Neural cell (in vitro differentiated cells): Measurements from ENCODE around the gene CDC73. TPM values are rescaled to one million over a fixed set of nuclear protein-coding genes. Genes with fewer than 3 reads are reported as not detected.

ENCODE experiments used
- H2AFZ ChIP-seq: fragments of 200-600, 300-800 bp; sonication (generic), shearing (Covaris generic); 2 replicates; pipeline ENCODE4 v1.6.0; 2014; ENCODE audit warnings: low read depth, mild to moderate bottlenecking, antibody characterized with exemption, low read length, moderate library complexity
- H3F3A ChIP-seq: fragments of 200-600 bp; shearing (Covaris generic); 2 replicates; pipeline ENCODE4 v1.6.1; 2016; ENCODE audit warnings: mild to moderate bottlenecking, moderate library complexity, mixed read lengths, antibody characterized with exemption, low read length; ENCODE audit not compliant: insufficient read depth, poor library complexity, severe bottlenecking
- H3K27ac ChIP-seq: fragments of 200-600, 300-800 bp; sonication (generic), shearing (Covaris generic); 2 replicates; pipeline ENCODE4 v1.5.1; 2014; ENCODE audit warnings: mild to moderate bottlenecking, low read length, moderate library complexity
- H3K27me3 ChIP-seq: fragments of 300-800, 200-600 bp; sonication (generic), shearing (Covaris generic); 2 replicates; pipeline ENCODE4 v1.6.0; 2014; ENCODE audit warnings: mild to moderate bottlenecking, low read depth, low read length, moderate library complexity; ENCODE audit not compliant: insufficient read depth
- H3K36me3 ChIP-seq: fragments of 300-800, 200-600 bp; sonication (generic), shearing (Covaris generic); 2 replicates; pipeline ENCODE4 v1.5.1; 2014; ENCODE audit warnings: mild to moderate bottlenecking, antibody characterized with exemption, low read length, moderate library complexity; ENCODE audit not compliant: insufficient read depth
- H3K4me2 ChIP-seq: fragments of 300-800, 200-600 bp; sonication (generic), shearing (Covaris generic); 2 replicates; pipeline ENCODE4 v1.6.0; 2014; ENCODE audit warnings: mild to moderate bottlenecking, low read length
- H3K4me3 ChIP-seq: fragments of 300-800, 200-600 bp; sonication (generic), shearing (Covaris generic); 2 replicates; pipeline ENCODE4 v1.5.1; 2014; ENCODE audit warnings: mild to moderate bottlenecking, low read length, moderate library complexity
- H3K79me2 ChIP-seq: fragments of 200-600 bp; shearing (Covaris generic); replicated peaks from 2 replicates; pipeline ENCODE4 v1.6.0; 2014; ENCODE audit warnings: mild to moderate bottlenecking, low read length, moderate library complexity; ENCODE audit not compliant: insufficient read depth
- H3K9ac ChIP-seq: fragments of 300-800, 200-600 bp; sonication (generic), shearing (Covaris generic); 2 replicates; pipeline ENCODE4 v1.6.1; 2016; ENCODE audit warnings: mild to moderate bottlenecking, low read length, mixed read lengths
- H3K9me2 ChIP-seq: fragments of 200-600 bp; shearing (Covaris generic); 2 replicates; pipeline ENCODE4 v1.6.1; 2016; ENCODE audit warnings: mild to moderate bottlenecking, low read length, mixed read lengths; ENCODE audit not compliant: insufficient read depth
- H3K9me3 ChIP-seq: fragments of 200-600, 300-800 bp; sonication (generic), shearing (Covaris generic); 2 replicates; pipeline ENCODE4 v1.6.1; 2016; ENCODE audit warnings: mild to moderate bottlenecking, mixed run types, low read length, moderate library complexity, mixed read lengths
- H4K20me1 ChIP-seq: fragments of 200-600 bp; shearing (Covaris generic); 2 replicates; pipeline ENCODE4 v1.6.1; 2016; ENCODE audit warnings: mild to moderate bottlenecking, mixed run types; ENCODE audit not compliant: insufficient read depth
- EP300 ChIP-seq: fragments of 450-650 bp; conservative IDR thresholded peaks from 2 replicates; pipeline ENCODE4 v1.6.1; 2014; ENCODE audit warnings: antibody characterized with exemption, mild to moderate bottlenecking, moderate library complexity; ENCODE audit not compliant: poor library complexity, severe bottlenecking
- EZH2 ChIP-seq: fragments of 200-600, 300-800 bp; shearing (Covaris generic), sonication (generic); IDR thresholded peaks from 2 replicates; pipeline ENCODE4 v1.6.1; 2014; ENCODE audit warnings: antibody characterized with exemption, low read length, borderline replicate concordance, mild to moderate bottlenecking; ENCODE audit not compliant: insufficient read depth, poor library complexity, severe bottlenecking
- MXI1 ChIP-seq: fragments of 450-650 bp; conservative IDR thresholded peaks from 2 replicates; pipeline ENCODE4 v1.6.1; 2014; ENCODE audit warnings: antibody characterized with exemption, mild to moderate bottlenecking; ENCODE audit not compliant: poor library complexity, severe bottlenecking
- POLR2AphosphoS5 ChIP-seq: IDR thresholded peaks from 2 replicates; pipeline ENCODE4 v1.6.1; 2012
- RAD21 ChIP-seq: fragments of 450-650 bp; conservative IDR thresholded peaks from 2 replicates; pipeline ENCODE4 v1.6.1; 2014; ENCODE audit warnings: antibody characterized with exemption, mild to moderate bottlenecking, moderate library complexity
- SMC3 ChIP-seq: fragments of 450-650 bp; conservative IDR thresholded peaks from 2 replicates; pipeline ENCODE4 v1.6.1; 2014; ENCODE audit warnings: antibody characterized with exemption, mild to moderate bottlenecking, moderate library complexity; ENCODE audit not compliant: poor library complexity
- TAF1 ChIP-seq: IDR thresholded peaks from 2 replicates; pipeline ENCODE4 v1.6.1; 2012; ENCODE audit warnings: low read depth
- polyA plus RNA-seq: library from polyadenylated mRNA; depleted of rRNA; stranded (reverse); fragments of >200 nt; gene quantifications from 2 replicates; pipeline ENCODE4 v1.2.3, GENCODE V29; 2014
- TF ChIP-seq, protein P1 (sequence below): fragments of 450-650 bp; IDR thresholded peaks from 2 replicates; pipeline ENCODE4 v1.5.1; 2014; ENCODE audit warnings: antibody characterized with exemption, mild to moderate bottlenecking, moderate library complexity; ENCODE audit not compliant: poor library complexity, severe bottlenecking
- TF ChIP-seq, protein P2 (sequence below): IDR thresholded peaks from 2 replicates; pipeline ENCODE4 v1.6.1; 2012; ENCODE audit warnings: borderline replicate concordance

CDC73 gene
- polyA plus RNA-seq, 1 donor from 2014 or later, result 11.9 TPM

DNA sequence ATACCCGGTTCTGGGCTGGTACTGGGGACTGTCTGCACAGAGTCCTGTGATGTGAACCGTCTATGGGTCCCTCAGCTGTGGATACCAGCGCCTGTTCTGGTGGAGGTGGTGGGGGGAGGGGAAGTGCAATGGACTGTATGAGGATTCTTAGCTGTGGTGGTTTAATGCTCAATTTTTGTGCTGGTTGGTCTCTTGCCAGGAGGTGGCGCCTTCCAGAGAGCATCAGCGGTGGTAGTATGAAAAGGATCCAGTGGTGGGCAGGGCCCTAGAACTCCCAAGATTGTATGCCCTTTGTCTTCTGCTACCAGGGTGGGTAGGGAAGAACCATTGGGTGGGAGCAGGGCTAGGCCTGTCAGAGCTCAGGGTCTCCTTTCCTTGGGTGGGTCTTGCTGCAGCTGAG lies 153.9 kb downstream of the CDC73 start:
- no peaks in the 10 kb centered on the region for H3K9me3 ChIP-seq
- no peaks in the 10 kb centered on the region for H3K36me3 ChIP-seq
- no peaks in the 10 kb centered on the region for H3F3A ChIP-seq
- H3K4me3 ChIP-seq, result no peak overlapping the region
- H2AFZ ChIP-seq, result no peak overlapping the region
- H3K27ac ChIP-seq, result no peak overlapping the region
- no peak overlapping the region for H3K4me2 ChIP-seq
- H3K27me3 ChIP-seq, result no peaks in the 10 kb centered on the region
- no peak overlapping the region for H3K9ac ChIP-seq
- no peaks in the 10 kb centered on the region for H3K9me2 ChIP-seq
- no peaks in the 10 kb centered on the region for H3K79me2 ChIP-seq
- TF ChIP-seq, protein P1, sequence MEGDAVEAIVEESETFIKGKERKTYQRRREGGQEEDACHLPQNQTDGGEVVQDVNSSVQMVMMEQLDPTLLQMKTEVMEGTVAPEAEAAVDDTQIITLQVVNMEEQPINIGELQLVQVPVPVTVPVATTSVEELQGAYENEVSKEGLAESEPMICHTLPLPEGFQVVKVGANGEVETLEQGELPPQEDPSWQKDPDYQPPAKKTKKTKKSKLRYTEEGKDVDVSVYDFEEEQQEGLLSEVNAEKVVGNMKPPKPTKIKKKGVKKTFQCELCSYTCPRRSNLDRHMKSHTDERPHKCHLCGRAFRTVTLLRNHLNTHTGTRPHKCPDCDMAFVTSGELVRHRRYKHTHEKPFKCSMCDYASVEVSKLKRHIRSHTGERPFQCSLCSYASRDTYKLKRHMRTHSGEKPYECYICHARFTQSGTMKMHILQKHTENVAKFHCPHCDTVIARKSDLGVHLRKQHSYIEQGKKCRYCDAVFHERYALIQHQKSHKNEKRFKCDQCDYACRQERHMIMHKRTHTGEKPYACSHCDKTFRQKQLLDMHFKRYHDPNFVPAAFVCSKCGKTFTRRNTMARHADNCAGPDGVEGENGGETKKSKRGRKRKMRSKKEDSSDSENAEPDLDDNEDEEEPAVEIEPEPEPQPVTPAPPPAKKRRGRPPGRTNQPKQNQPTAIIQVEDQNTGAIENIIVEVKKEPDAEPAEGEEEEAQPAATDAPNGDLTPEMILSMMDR, result no peak
- no peak for TF ChIP-seq EP300
- no peak for TF ChIP-seq EZH2
- no peaks in the 10 kb centered on the region for H4K20me1 ChIP-seq

DNA sequence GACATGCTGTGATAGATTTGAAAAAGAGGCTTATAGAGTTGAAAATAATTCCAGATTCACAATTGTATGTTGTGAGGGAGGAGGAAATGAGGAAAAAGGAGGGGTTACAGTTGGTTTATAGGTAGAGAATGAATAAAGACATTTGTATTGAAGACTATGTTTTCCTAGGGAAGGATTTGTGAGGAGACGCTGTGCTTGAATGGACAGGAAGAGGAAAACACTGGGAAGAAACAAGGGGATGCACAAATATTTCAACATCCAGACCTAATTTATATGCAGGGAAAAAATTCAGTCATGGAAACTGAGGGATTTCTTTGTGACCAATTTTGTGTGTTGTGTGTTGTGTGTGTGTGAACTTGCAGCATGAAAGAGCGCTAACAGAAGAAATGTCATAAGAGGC lies 157.1 kb downstream of the CDC73 start:
- Histone ChIP-seq H3K36me3 (no peaks in the 10 kb centered on the region), H2AFZ (no peak overlapping the region), H3K27ac (no peak overlapping the region)

DNA sequence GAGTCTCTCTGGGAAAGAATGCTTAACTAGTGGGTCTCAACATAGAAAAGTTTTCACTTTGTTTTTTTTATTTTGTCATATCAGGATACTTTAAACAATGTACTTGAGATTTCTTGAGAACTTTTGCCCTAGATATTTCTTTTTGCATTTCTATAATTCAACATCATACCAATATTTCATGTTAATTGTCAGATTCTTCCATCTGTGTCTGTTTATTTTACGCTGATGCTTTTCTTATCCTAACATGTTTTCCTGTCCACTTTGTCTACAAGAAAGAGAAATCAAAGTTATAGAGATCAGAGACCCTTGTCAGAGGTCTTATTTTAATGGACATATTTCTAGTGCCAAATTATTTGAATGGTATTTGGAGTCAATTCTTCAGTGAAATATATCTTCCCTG lies 160.1 kb downstream of the CDC73 start:
- H3K4me2 ChIP-seq, result no peak overlapping the region
- H4K20me1 ChIP-seq, result no peaks in the 10 kb centered on the region
- no peaks in the 10 kb centered on the region for H3F3A ChIP-seq
- H3K9ac ChIP-seq, result no peak overlapping the region
- no peaks in the 10 kb centered on the region for H3K36me3 ChIP-seq
- no peaks in the 10 kb centered on the region for H3K27me3 ChIP-seq
- no peaks in the 10 kb centered on the region for H3K9me3 ChIP-seq
- no peak overlapping the region for H2AFZ ChIP-seq
- no peaks in the 10 kb centered on the region for H3K79me2 ChIP-seq
- no peak overlapping the region for H3K4me3 ChIP-seq
- no peaks in the 10 kb centered on the region for H3K9me2 ChIP-seq
- no peak overlapping the region for H3K27ac ChIP-seq
- TF ChIP-seq EP300, result no peak
- no peak for TF ChIP-seq RAD21
- TF ChIP-seq, protein P2, sequence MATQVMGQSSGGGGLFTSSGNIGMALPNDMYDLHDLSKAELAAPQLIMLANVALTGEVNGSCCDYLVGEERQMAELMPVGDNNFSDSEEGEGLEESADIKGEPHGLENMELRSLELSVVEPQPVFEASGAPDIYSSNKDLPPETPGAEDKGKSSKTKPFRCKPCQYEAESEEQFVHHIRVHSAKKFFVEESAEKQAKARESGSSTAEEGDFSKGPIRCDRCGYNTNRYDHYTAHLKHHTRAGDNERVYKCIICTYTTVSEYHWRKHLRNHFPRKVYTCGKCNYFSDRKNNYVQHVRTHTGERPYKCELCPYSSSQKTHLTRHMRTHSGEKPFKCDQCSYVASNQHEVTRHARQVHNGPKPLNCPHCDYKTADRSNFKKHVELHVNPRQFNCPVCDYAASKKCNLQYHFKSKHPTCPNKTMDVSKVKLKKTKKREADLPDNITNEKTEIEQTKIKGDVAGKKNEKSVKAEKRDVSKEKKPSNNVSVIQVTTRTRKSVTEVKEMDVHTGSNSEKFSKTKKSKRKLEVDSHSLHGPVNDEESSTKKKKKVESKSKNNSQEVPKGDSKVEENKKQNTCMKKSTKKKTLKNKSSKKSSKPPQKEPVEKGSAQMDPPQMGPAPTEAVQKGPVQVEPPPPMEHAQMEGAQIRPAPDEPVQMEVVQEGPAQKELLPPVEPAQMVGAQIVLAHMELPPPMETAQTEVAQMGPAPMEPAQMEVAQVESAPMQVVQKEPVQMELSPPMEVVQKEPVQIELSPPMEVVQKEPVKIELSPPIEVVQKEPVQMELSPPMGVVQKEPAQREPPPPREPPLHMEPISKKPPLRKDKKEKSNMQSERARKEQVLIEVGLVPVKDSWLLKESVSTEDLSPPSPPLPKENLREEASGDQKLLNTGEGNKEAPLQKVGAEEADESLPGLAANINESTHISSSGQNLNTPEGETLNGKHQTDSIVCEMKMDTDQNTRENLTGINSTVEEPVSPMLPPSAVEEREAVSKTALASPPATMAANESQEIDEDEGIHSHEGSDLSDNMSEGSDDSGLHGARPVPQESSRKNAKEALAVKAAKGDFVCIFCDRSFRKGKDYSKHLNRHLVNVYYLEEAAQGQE, result no peak
- no peak for TF ChIP-seq MXI1
- TF ChIP-seq, protein P1, result no peak
- TF ChIP-seq POLR2AphosphoS5, result no peak
- TF ChIP-seq SMC3, result no peak
- no peak for TF ChIP-seq TAF1
- no peak for TF ChIP-seq EZH2

More for the DNA sequence above, 157.1 kb downstream of the CDC73 start:
- Histone ChIP-seq H3K27me3 (no peaks in the 10 kb centered on the region), H3K4me3 (no peak overlapping the region), H3K9ac (no peak overlapping the region), H3K9me3 (no peaks in the 10 kb centered on the region), H4K20me1 (no peaks in the 10 kb centered on the region), H3K4me2 (no peak overlapping the region), H3F3A (no peaks in the 10 kb centered on the region), H3K79me2 (no peaks in the 10 kb centered on the region), H3K9me2 (no peaks in the 10 kb centered on the region)
- TF ChIP-seq SMC3 (no peak), POLR2AphosphoS5 (no peak), EZH2 (no peak)
